Activated B cell treated with CpG ODN at 0.5 μM for 24 hours (primary cell): ENCODE measurements around the gene TNNI2. TPM values are rescaled to one million over a fixed set of nuclear protein-coding genes. Genes with fewer than 3 reads are reported as not detected.
A peak's percentile ranks its signal among the peaks of the same experiment; 100 is the strongest.

ENCODE experiments used
- ATAC-seq: fragments of 200-7000 bp; cut with Tn5 transposase; one replicate; pipeline ENCODE4 v1.10.0; 2021; ENCODE audit warnings: low read depth, mild to moderate bottlenecking, moderate library complexity
- CTCF ChIA-PET: fragments of 350-600 bp; sonication (Branson Sonifier 250); formaldehyde crosslinking; loops from one replicate; lab custom pipeline; 2021; ENCODE audit warnings: antibody characterized with exemption; lab: Charles Lee
- POLR2A ChIA-PET: fragments of 350-600 bp; sonication (Branson Sonifier 250); formaldehyde crosslinking; loops from one replicate; lab custom pipeline; 2021; ENCODE audit warnings: antibody characterized with exemption; lab: Charles Lee
- DNase-seq: peaks from one replicate; pipeline ENCODE4 v3.0.0; 2022
- H3K27ac Mint-ChIP-seq: one replicate; pipeline ENCODE4 v1.8.0; 2020; ENCODE audit warnings: mixed read lengths
- H3K27me3 Mint-ChIP-seq: one replicate; pipeline ENCODE4 v1.8.0; 2021; ENCODE audit warnings: mixed read lengths
- H3K36me3 Mint-ChIP-seq: one replicate; pipeline ENCODE4 v1.8.0; 2021; ENCODE audit warnings: low read depth, mixed read lengths
- H3K4me1 Mint-ChIP-seq: one replicate; pipeline ENCODE4 v1.8.0; 2021; ENCODE audit warnings: mixed read lengths
- H3K4me3 Mint-ChIP-seq: one replicate; pipeline ENCODE4 v1.8.0; 2020; ENCODE audit warnings: mild to moderate bottlenecking, mixed read lengths
- H3K9me3 Mint-ChIP-seq: one replicate; pipeline ENCODE4 v1.8.0; 2020; ENCODE audit warnings: mixed read lengths
- intact Hi-C: fragments of 100-400 bp; cut with micrococcal nuclease; formaldehyde crosslinking; loops from one replicate; pipeline ENCODE4 v1.15.1; 2024
- total RNA-seq: library from RNA; stranded (reverse); gene quantifications from 2 replicates; pipeline ENCODE4 v1.2.3, GENCODE V29; 2022
- TF ChIP-seq, protein P1 (sequence below): fragments of 200-600 bp; IDR thresholded peaks from one replicate; pipeline ENCODE4 v1.8.0; 2022; ENCODE audit warnings: antibody characterized with exemption, mild to moderate bottlenecking

Gene TNNI2
- total RNA-seq, 1 donor from 2014 or later = 1.0 TPM

- no peaks in the 10 kb centered on the region for H3K27me3 Mint-ChIP-seq
- peaks cover 60% of the 10 kb centered on the region for H3K4me1 Mint-ChIP-seq
- no peaks in the 10 kb centered on the region for H3K36me3 Mint-ChIP-seq
- no peak for ATAC-seq
- no peak for DNase-seq
- H3K4me3 Mint-ChIP-seq = no peak overlapping the region
- intact Hi-C loops = loop anchor here (1.0 kb wide), 1 partner anchor 11 kb away; no protein-coding TSS in a partner anchor
- TF ChIP-seq, protein P1, sequence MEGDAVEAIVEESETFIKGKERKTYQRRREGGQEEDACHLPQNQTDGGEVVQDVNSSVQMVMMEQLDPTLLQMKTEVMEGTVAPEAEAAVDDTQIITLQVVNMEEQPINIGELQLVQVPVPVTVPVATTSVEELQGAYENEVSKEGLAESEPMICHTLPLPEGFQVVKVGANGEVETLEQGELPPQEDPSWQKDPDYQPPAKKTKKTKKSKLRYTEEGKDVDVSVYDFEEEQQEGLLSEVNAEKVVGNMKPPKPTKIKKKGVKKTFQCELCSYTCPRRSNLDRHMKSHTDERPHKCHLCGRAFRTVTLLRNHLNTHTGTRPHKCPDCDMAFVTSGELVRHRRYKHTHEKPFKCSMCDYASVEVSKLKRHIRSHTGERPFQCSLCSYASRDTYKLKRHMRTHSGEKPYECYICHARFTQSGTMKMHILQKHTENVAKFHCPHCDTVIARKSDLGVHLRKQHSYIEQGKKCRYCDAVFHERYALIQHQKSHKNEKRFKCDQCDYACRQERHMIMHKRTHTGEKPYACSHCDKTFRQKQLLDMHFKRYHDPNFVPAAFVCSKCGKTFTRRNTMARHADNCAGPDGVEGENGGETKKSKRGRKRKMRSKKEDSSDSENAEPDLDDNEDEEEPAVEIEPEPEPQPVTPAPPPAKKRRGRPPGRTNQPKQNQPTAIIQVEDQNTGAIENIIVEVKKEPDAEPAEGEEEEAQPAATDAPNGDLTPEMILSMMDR = no peak
- ChIA-PET POLR2A (interaction anchor here (0.6 to 2.9 kb wide), 7 partner anchors 10 to 1160 kb away, joined by 4 to 16 read pairs (median 5); partner anchors contain the start of genes LSP1 and TOLLIP), CTCF (interaction anchor here (0.9 to 1.4 kb wide), 4 partner anchors 11 to 188 kb away, joined by 3 to 4 read pairs (median 3); partner anchors contain the start of gene LSP1)
- no peaks in the 10 kb centered on the region for H3K9me3 Mint-ChIP-seq
- H3K27ac Mint-ChIP-seq = no peak overlapping the region
Observed at GRCh38 chr11:1840780-1841480, 2.1 kb downstream of the TNNI2 start.

- Mint-ChIP-seq H3K36me3 (no peaks in the 10 kb centered on the region), H3K9me3 (no peaks in the 10 kb centered on the region), H3K27ac (no peak overlapping the region), H3K4me1 (peaks cover 67% of the 10 kb centered on the region), H3K27me3 (no peaks in the 10 kb centered on the region), H3K4me3 (no peak overlapping the region)
- ATAC-seq = no peak
- POLR2A ChIA-PET = interaction anchor here (0.5 to 2.2 kb wide), 4 partner anchors 9 to 1161 kb away, joined by 4 to 16 read pairs (median 8); partner anchors contain the start of gene LSP1
- TF ChIP-seq, protein P1 = no peak
- DNase-seq = no peak
- CTCF ChIA-PET = interaction anchor here (1.1 kb wide), 1 partner anchor 189 kb away, joined by 3 read pairs; no protein-coding TSS in a partner anchor
- intact Hi-C loops = no loop called here
Observed at GRCh38 chr11:1841511-1842148, 2.8 kb downstream of the TNNI2 start.

- intact Hi-C loops = no loop called here
- TF ChIP-seq, protein P1 = no peak
- ChIA-PET CTCF (no interaction called here), POLR2A (interaction anchor here (0.5 to 2.2 kb wide), 4 partner anchors 8 to 66 kb away, joined by 4 to 16 read pairs (median 8); partner anchors contain the start of gene LSP1)
- no peak for DNase-seq
- H3K36me3 Mint-ChIP-seq = no peaks in the 10 kb centered on the region
- peaks cover 73% of the 10 kb centered on the region for H3K4me1 Mint-ChIP-seq
- no peaks in the 10 kb centered on the region for H3K9me3 Mint-ChIP-seq
- H3K27ac Mint-ChIP-seq = no peak overlapping the region
- no peaks in the 10 kb centered on the region for H3K27me3 Mint-ChIP-seq
- H3K4me3 Mint-ChIP-seq = no peak overlapping the region
- no peak for ATAC-seq
Observed at GRCh38 chr11:1842149-1843097, 3.6 kb downstream of the TNNI2 start.

DNA sequence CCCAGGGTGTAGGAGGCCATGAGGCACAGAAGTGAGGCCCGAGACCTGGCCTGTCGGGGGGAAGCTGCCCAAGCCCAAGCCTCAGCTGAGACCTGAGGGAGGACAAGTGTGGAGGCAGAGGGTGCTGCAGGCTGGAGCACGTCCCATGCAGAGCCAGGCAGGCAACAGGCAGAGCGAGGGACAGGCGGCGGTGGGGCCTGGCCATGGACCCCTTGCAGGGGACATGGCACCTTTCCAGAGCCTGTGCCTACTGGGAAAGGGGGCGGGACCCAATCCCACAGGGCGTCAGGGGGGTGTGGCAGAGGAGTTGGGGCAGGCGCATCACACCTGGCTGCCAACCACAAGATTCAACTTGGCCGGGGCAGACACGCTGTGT lies 4.3 kb downstream of the TNNI2 start:
- no peak overlapping the region for H3K4me3 Mint-ChIP-seq
- peak overlapping the region; percentile 37 for H3K27ac Mint-ChIP-seq
- DNase-seq (no peak), ATAC-seq (no peak)
- ChIA-PET CTCF (no interaction called here), POLR2A (interaction anchor here (0.8 kb wide), 1 partner anchor 9 kb away, joined by 4 read pairs; the partner anchor contains the start of gene LSP1)
- no peaks in the 10 kb centered on the region for H3K9me3 Mint-ChIP-seq
- H3K27me3 Mint-ChIP-seq = no peaks in the 10 kb centered on the region
- peaks cover 74% of the 10 kb centered on the region for H3K4me1 Mint-ChIP-seq
- intact Hi-C loops = no loop called here
- no peaks in the 10 kb centered on the region for H3K36me3 Mint-ChIP-seq
- TF ChIP-seq, protein P1 = no peak
